ENCODE results near the gene CEP89. TPM values are rescaled to one million over a fixed set of nuclear protein-coding genes. Genes with fewer than 3 reads are reported as not detected.

The CEP89 gene
- total and polyA plus RNA-seq, 2 of the 4 experiments (the other 2 are of a cell fraction), result 7.2 to 17.4 TPM

GRCh38 chr19:32901504-32902161 lies 70.1 kb downstream of the CEP89 start:
- Histone ChIP-seq H3K9me3 (ENCODE audit: control insufficient read depth, insufficient read depth, low read length) (peaks cover 2% of the 10 kb centered on the region; the same call in 1 of the 2 replicates), H3K4ac (ENCODE audit: low read depth, low read length) (no peak overlapping the region), H3K4me1 (ENCODE audit: control insufficient read depth, insufficient read depth, low read length) (no peaks in the 10 kb centered on the region), H4K91ac (ENCODE audit: insufficient read depth, low read depth, low read length) (no peak overlapping the region), H3K27ac (ENCODE audit: insufficient read depth, low read length) (no peak overlapping the region), H3K23ac (ENCODE audit: low read depth, low read length) (no peak overlapping the region), H3K4me2 (ENCODE audit: low read depth, low read length) (no peak overlapping the region), H2BK5ac (ENCODE audit: low read depth, low read length, poor library complexity, severe bottlenecking) (no peak overlapping the region), H3K9me1 (ENCODE audit: insufficient read depth, low read length) (0 out of 2 replicates have a peak, but pooled peaks cover 5% of the 10 kb centered on the region), H2BK120ac (ENCODE audit: low read depth, low read length) (no peak overlapping the region), H3K27me3 (ENCODE audit: control insufficient read depth, insufficient read depth, low read length) (no peaks in the 10 kb centered on the region), H3K9ac (ENCODE audit: low read depth, low read length) (no peak overlapping the region), H3K36me3 (ENCODE audit: control insufficient read depth, insufficient read depth, low read length) (peaks cover 13% of the 10 kb centered on the region), H3K18ac (ENCODE audit: low read depth, low read length) (no peak overlapping the region), H2AFZ (replicated peaks; ENCODE audit: low read length, poor library complexity) (no peak overlapping the region), H4K5ac (ENCODE audit: low read depth, low read length) (no peak overlapping the region), H3K14ac (replicated peaks; ENCODE audit: low read depth, low read length) (no peak overlapping the region), H2AK9ac (replicated peaks; ENCODE audit: low read depth, low read length, poor library complexity) (no peak overlapping the region), H4K20me1 (ENCODE audit: insufficient read depth, low read length) (no peaks in the 10 kb centered on the region), H2BK15ac (ENCODE audit: low read depth, low read length) (no peak overlapping the region), H2BK20ac (ENCODE audit: low read depth, low read length) (no peak overlapping the region), H3K56ac (ENCODE audit: extremely low read depth, insufficient read depth, low read length) (no peak overlapping the region), H3K79me1 (ENCODE audit: low read depth in 1 of 2, low read length in 2 of 2) (no peaks in the 10 kb centered on the region), H4K8ac (ENCODE audit: low read depth in 2 of 2, low read length in 2 of 2) (no peak overlapping the region), H2AK5ac (ENCODE audit: low read depth, low read length) (no peak overlapping the region), H3K4me3 (ENCODE audit: insufficient read depth, low read depth, low read length) (no peak overlapping the region)
- CTCF ChIA-PET, result no interaction called here
- POLR2A ChIA-PET (ENCODE audit: unreplicated experiment), result no interaction called here
- intact Hi-C loops (cut with micrococcal nuclease), result no loop called here
- in situ Hi-C loops (cut with MboI; ENCODE audit: low sequenced_read_pairs), result no loop called here
- no TSS peak for BruUV-seq (replicated peaks)
- 80% methylated on average over 1 of the region's 5 CpGs; no CpG with 5 or more reads in 1 of the 2 experiments for WGBS, 2 experiments (ENCODE audit: extremely low coverage in 2 of 2, insufficient read length in 1 of 2)
- no peak for ATAC-seq (ENCODE audit: low read depth)
- TF ChIP-seq FOS (IDR thresholded peaks at IDR 0.05; ENCODE audit: low read depth, low read length) (no peak), CEBPB (IDR thresholded peaks at IDR 0.05; ENCODE audit: low read depth, low read length) (no peak), NFE2L2 (IDR thresholded peaks at IDR 0.05; ENCODE audit: low read depth, low read length) (no peak), USF2 (IDR thresholded peaks at IDR 0.05; ENCODE audit: low read depth, low read length) (no peak), RFX5 (IDR thresholded peaks at IDR 0.05; ENCODE audit: low read depth, low read length) (no peak), ELK1 (IDR thresholded peaks at IDR 0.05; ENCODE audit: borderline replicate concordance, low read depth, low read length) (no peak), RAD21 (IDR thresholded peaks at IDR 0.05; ENCODE audit: low read length) (no peak), POLR2A (IDR thresholded peaks at IDR 0.05; ENCODE audit: low read depth, low read length) (no peak), CHD1 (IDR thresholded peaks at IDR 0.05; ENCODE audit: low read depth, low read length) (no peak), BHLHE40 (IDR thresholded peaks at IDR 0.05; ENCODE audit: low read depth, low read length) (no peak), RCOR1 (IDR thresholded peaks at IDR 0.05; ENCODE audit: insufficient replicate concordance, low read length) (no peak), MAFK (IDR thresholded peaks at IDR 0.05; ENCODE audit: low read depth, low read length) (no peak), SMC3 (IDR thresholded peaks at IDR 0.05; ENCODE audit: low read depth, low read length) (no peak), MAZ (IDR thresholded peaks at IDR 0.05; ENCODE audit: borderline replicate concordance, low read depth, low read length) (no peak)
- TF ChIP-seq, protein P1, sequence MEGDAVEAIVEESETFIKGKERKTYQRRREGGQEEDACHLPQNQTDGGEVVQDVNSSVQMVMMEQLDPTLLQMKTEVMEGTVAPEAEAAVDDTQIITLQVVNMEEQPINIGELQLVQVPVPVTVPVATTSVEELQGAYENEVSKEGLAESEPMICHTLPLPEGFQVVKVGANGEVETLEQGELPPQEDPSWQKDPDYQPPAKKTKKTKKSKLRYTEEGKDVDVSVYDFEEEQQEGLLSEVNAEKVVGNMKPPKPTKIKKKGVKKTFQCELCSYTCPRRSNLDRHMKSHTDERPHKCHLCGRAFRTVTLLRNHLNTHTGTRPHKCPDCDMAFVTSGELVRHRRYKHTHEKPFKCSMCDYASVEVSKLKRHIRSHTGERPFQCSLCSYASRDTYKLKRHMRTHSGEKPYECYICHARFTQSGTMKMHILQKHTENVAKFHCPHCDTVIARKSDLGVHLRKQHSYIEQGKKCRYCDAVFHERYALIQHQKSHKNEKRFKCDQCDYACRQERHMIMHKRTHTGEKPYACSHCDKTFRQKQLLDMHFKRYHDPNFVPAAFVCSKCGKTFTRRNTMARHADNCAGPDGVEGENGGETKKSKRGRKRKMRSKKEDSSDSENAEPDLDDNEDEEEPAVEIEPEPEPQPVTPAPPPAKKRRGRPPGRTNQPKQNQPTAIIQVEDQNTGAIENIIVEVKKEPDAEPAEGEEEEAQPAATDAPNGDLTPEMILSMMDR (conservative IDR thresholded peaks at IDR 0.05; ENCODE audit: low read depth, low read length), result no peak
- dilution Hi-C loops (cut with HindIII; ENCODE audit: low sequenced_read_pairs, unreplicated experiment), result no loop called here
- no peak for DNase-seq

Data from IMR-90 (cell line).